ENCODE measurements around the gene POU3F1.

The POU3F1 gene

DNA sequence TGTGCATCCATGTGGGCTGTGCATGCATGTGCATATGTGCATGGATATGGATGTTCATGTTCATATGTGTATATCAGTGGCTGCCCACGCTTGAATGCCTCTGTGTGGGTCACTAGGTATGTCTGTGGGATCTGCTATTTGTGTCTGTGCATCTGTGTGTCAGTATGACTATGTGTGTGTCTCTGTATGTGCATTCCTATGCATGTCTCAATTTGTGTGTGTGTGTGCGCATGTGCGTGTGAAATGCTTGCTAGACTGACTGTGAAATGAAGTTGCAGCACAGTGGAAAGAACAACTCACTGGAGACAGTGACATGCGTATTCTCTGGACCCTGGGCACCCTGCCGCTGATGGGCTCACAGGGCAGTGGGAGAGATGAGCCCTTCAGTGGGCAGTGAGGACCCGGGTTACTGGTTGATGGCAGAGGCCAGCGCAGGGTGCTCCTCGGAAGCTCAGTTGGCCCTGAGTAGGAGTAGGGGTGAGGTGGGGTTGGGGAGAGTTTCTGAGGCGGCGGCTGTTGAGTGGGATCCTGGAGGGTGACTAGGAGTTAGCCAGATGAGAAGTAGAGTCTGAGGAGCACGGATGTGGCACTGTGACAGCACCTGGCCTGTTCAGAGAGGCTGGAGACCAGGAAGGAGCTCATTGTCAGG lies 43.2 kb upstream of the POU3F1 start:
- no peak overlapping the region for H2AFZ ChIP-seq (ENCODE audit: low read depth, low read length, severe bottlenecking)
- no peak overlapping the region for H3K4me2 ChIP-seq (ENCODE audit: low read depth, low read length, poor library complexity, severe bottlenecking)
- H4K20me1 ChIP-seq (ENCODE audit: low read depth, low read length): no peaks in the 10 kb centered on the region
- H3F3A ChIP-seq (ENCODE audit: insufficient read depth): no peaks in the 10 kb centered on the region
- H3K36me3 ChIP-seq (ENCODE audit: low read length): no peaks in the 10 kb centered on the region
- TF ChIP-seq, protein P1, sequence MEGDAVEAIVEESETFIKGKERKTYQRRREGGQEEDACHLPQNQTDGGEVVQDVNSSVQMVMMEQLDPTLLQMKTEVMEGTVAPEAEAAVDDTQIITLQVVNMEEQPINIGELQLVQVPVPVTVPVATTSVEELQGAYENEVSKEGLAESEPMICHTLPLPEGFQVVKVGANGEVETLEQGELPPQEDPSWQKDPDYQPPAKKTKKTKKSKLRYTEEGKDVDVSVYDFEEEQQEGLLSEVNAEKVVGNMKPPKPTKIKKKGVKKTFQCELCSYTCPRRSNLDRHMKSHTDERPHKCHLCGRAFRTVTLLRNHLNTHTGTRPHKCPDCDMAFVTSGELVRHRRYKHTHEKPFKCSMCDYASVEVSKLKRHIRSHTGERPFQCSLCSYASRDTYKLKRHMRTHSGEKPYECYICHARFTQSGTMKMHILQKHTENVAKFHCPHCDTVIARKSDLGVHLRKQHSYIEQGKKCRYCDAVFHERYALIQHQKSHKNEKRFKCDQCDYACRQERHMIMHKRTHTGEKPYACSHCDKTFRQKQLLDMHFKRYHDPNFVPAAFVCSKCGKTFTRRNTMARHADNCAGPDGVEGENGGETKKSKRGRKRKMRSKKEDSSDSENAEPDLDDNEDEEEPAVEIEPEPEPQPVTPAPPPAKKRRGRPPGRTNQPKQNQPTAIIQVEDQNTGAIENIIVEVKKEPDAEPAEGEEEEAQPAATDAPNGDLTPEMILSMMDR (IDR thresholded peaks at IDR 0.05; ENCODE audit: insufficient read depth, low read length, poor library complexity, severe bottlenecking): no peak
- TF ChIP-seq EZH2phosphoT487 (conservative IDR thresholded peaks at IDR 0.05; ENCODE audit: low read length): no peak
- no peaks in the 10 kb centered on the region for H3K79me2 ChIP-seq (ENCODE audit: insufficient read depth, low read length)
- H3K9me3 ChIP-seq (ENCODE audit: insufficient read depth, low read length): no peaks in the 10 kb centered on the region
- H3K27ac ChIP-seq (ENCODE audit: low read depth, low read length): no peak overlapping the region
- no peaks in the 10 kb centered on the region for H3K9me2 ChIP-seq (replicated peaks; ENCODE audit: insufficient read depth, low read length)
- no peak overlapping the region for H3K4me3 ChIP-seq (ENCODE audit: insufficient read depth, low read length, poor library complexity, severe bottlenecking)
- H3K27me3 ChIP-seq (ENCODE audit: low read length): no peaks in the 10 kb centered on the region
- H3K9ac ChIP-seq (ENCODE audit: low read length): no peak overlapping the region

DNA sequence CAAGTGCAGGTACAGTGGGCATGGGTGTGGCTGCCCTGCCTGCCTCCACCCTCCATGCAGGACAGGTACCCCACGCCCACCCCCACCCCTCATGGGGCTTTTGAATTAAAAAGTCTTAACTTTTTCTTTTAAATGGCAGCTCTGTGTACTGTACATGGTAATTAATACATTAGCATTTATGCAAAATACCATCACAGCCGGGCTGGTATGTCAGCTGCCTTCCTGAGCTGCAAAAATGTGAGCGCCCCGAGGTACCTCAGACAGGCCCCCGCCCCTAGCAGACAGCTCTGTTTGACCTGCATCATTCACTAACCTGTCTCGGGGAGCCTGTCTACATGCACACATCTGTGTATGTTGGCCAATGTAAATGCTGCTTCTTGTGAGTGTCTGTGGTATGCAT lies 42.2 kb upstream of the POU3F1 start:
- no peak overlapping the region for H3K4me3 ChIP-seq (ENCODE audit: insufficient read depth, low read length, poor library complexity, severe bottlenecking)
- H3K79me2 ChIP-seq (ENCODE audit: insufficient read depth, low read length): no peaks in the 10 kb centered on the region
- no peaks in the 10 kb centered on the region for H3F3A ChIP-seq (ENCODE audit: insufficient read depth)
- H3K9ac ChIP-seq (ENCODE audit: low read length): no peak overlapping the region
- no peaks in the 10 kb centered on the region for H3K9me2 ChIP-seq (replicated peaks; ENCODE audit: insufficient read depth, low read length)
- no peak overlapping the region for H2AFZ ChIP-seq (ENCODE audit: low read depth, low read length, severe bottlenecking)
- no peak overlapping the region for H3K27ac ChIP-seq (ENCODE audit: low read depth, low read length)
- no peak overlapping the region for H3K4me2 ChIP-seq (ENCODE audit: low read depth, low read length, poor library complexity, severe bottlenecking)
- no peaks in the 10 kb centered on the region for H3K9me3 ChIP-seq (ENCODE audit: insufficient read depth, low read length)
- no peak for TF ChIP-seq EZH2phosphoT487 (conservative IDR thresholded peaks at IDR 0.05; ENCODE audit: low read length)
- TF ChIP-seq, protein P1 (IDR thresholded peaks at IDR 0.05; ENCODE audit: insufficient read depth, low read length, poor library complexity, severe bottlenecking): no peak
- H3K27me3 ChIP-seq (ENCODE audit: low read length): no peaks in the 10 kb centered on the region
- no peaks in the 10 kb centered on the region for H3K36me3 ChIP-seq (ENCODE audit: low read length)
- H4K20me1 ChIP-seq (ENCODE audit: low read depth, low read length): no peaks in the 10 kb centered on the region

DNA sequence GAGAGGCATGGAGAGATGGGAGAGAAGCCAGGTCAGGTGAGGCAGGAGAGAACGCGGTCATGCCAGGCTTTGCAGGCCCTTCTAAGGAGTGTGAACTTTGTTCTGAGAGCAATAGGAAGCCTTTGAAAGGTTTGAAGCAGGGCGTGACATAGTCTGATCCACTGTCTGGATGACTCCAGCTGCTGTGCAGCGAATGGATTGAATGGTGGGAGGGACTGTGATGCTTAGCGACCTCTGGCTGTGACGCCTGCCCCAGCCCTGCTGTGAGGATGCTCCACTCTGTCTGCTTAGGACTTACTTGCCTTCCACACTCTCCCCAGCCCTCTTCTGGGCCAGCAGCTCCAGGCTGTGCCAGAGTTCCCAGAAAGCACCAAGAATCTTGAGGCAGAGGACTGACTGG lies 41.8 kb upstream of the POU3F1 start:
- no peaks in the 10 kb centered on the region for H4K20me1 ChIP-seq (ENCODE audit: low read depth, low read length)
- TF ChIP-seq EZH2phosphoT487 (conservative IDR thresholded peaks at IDR 0.05; ENCODE audit: low read length): no peak
- TF ChIP-seq, protein P1 (IDR thresholded peaks at IDR 0.05; ENCODE audit: insufficient read depth, low read length, poor library complexity, severe bottlenecking): no peak
- H3K27ac ChIP-seq (ENCODE audit: low read depth, low read length): no peak overlapping the region
- H3K27me3 ChIP-seq (ENCODE audit: low read length): no peaks in the 10 kb centered on the region
- no peak overlapping the region for H3K4me3 ChIP-seq (ENCODE audit: insufficient read depth, low read length, poor library complexity, severe bottlenecking)
- no peaks in the 10 kb centered on the region for H3K79me2 ChIP-seq (ENCODE audit: insufficient read depth, low read length)
- no peak overlapping the region for H2AFZ ChIP-seq (ENCODE audit: low read depth, low read length, severe bottlenecking)
- H3K9ac ChIP-seq (ENCODE audit: low read length): no peak overlapping the region
- no peak overlapping the region for H3K4me2 ChIP-seq (ENCODE audit: low read depth, low read length, poor library complexity, severe bottlenecking)
- H3K9me2 ChIP-seq (replicated peaks; ENCODE audit: insufficient read depth, low read length): no peaks in the 10 kb centered on the region
- no peaks in the 10 kb centered on the region for H3F3A ChIP-seq (ENCODE audit: insufficient read depth)
- H3K9me3 ChIP-seq (ENCODE audit: insufficient read depth, low read length): no peaks in the 10 kb centered on the region
- H3K36me3 ChIP-seq (ENCODE audit: low read length): no peaks in the 10 kb centered on the region

Measured in SU-DHL-6 (cell line).